Fibroblast of lung (primary cell): ENCODE data around the gene PSMG3. TPM values are rescaled to one million over a fixed set of nuclear protein-coding genes. Genes with fewer than 3 reads are reported as not detected.

ENCODE experiments used
- DNase-seq, 2 donors: peaks; one replicate each; pipeline versions ENCODE4 v3.0.0 to v3.0.0-alpha.2; 2010; ENCODE audit warnings: low read depth in 2 of 2
- H2AFZ ChIP-seq: 2 replicates; pipeline ENCODE4 v1.5.1; 2012; ENCODE audit warnings: low read length, control low read depth, inconsistent platforms
- H3K27ac ChIP-seq: 2 replicates; pipeline ENCODE4 v1.5.1; 2011; ENCODE audit warnings: low read length, control low read depth; ENCODE audit not compliant: insufficient read depth
- H3K27me3 ChIP-seq: 2 replicates; pipeline ENCODE4 v1.5.1; 2011; ENCODE audit warnings: mild to moderate bottlenecking, low read length; ENCODE audit not compliant: control insufficient read depth, insufficient read depth
- H3K36me3 ChIP-seq: 2 replicates; pipeline ENCODE4 v1.5.1; 2011; ENCODE audit warnings: low read length; ENCODE audit not compliant: control insufficient read depth, insufficient read depth
- H3K4me1 ChIP-seq: 2 replicates; pipeline ENCODE4 v1.5.1; 2011; ENCODE audit warnings: low read length; ENCODE audit not compliant: control insufficient read depth, insufficient read depth; ENCODE audit errors: extremely low read depth
- H3K4me2 ChIP-seq: 2 replicates; pipeline ENCODE4 v1.5.1; 2011; ENCODE audit warnings: low read length, control low read depth; ENCODE audit not compliant: insufficient read depth; ENCODE audit errors: extremely low read depth
- H3K4me3 ChIP-seq, 4 experiments: fragments of 200-600 bp in 1 of 4; sonication (generic) in 1 of 4; replicated peaks in 1 of 4; 2 replicates each; pipeline ENCODE4 v1.5.1; 2011 to 2016; ENCODE audit warnings: low read length in 4 of 4, low read depth in 3 of 4, mild to moderate bottlenecking in 3 of 4, control low read depth in 2 of 4, inconsistent platforms in 1 of 4, mixed read lengths in 1 of 4; ENCODE audit not compliant: insufficient read depth in 1 of 4; ENCODE audit errors: control extremely low read depth in 1 of 4
- H3K79me2 ChIP-seq: 2 replicates; pipeline ENCODE4 v1.5.1; 2012; ENCODE audit warnings: mild to moderate bottlenecking, low read length, inconsistent platforms; ENCODE audit not compliant: control insufficient read depth, insufficient read depth
- H3K9ac ChIP-seq: 2 replicates; pipeline ENCODE4 v1.5.1; 2011; ENCODE audit warnings: mild to moderate bottlenecking, low read length, control low read depth; ENCODE audit not compliant: insufficient read depth
- H3K9me3 ChIP-seq: 2 replicates; pipeline ENCODE4 v1.5.1; 2012; ENCODE audit warnings: low read depth, low read length; ENCODE audit not compliant: control insufficient read depth, insufficient read depth
- H4K20me1 ChIP-seq: 2 replicates; pipeline ENCODE4 v1.5.1; 2011; ENCODE audit warnings: low read length; ENCODE audit not compliant: control insufficient read depth, insufficient read depth; ENCODE audit errors: extremely low read depth
- CTCF ChIP-seq, 2 donors: IDR thresholded peaks in 1 of 2; conservative IDR thresholded peaks in 1 of 2; 1 replicate in 1 of 2; 2 replicates in 1 of 2; pipeline ENCODE4 v1.5.1; 2011 to 2012; ENCODE audit warnings: low read length in 2 of 2, control low read depth in 1 of 2, inconsistent platforms in 1 of 2, low read depth in 1 of 2, mild to moderate bottlenecking in 1 of 2
- EZH2 ChIP-seq: IDR thresholded peaks from 2 replicates; pipeline ENCODE4 v1.5.1; 2012; ENCODE audit warnings: low read length, control low read depth, mild to moderate bottlenecking; ENCODE audit errors: missing control alignments
- polyA plus RNA-seq, 2 donors: library from polyadenylated mRNA; depleted of rRNA in 1 of 2; stranded (reverse) in 1 of 2; unstranded in 1 of 2; fragments of >200 nt; gene quantifications; 2 replicates each; pipeline ENCODE4 v1.2.1, GENCODE V29; 2011 to 2012; ENCODE audit warnings: missing spikeins in 1 of 2
- total RNA-seq: library from RNA; depleted of rRNA; stranded (reverse); fragments of >200 nt; gene quantifications from 2 replicates; pipeline ENCODE4 v1.2.1, GENCODE V29; 2014

PSMG3 gene
- total and polyA plus RNA-seq, 2 donors (not counting 1 experiment from before 2014, with no cell fraction given): 19.3 to 24.6 TPM

GRCh38 chr7:1558841-1559625 is 10.8 kb downstream of the PSMG3 start:
- no peak for DNase-seq
- Histone ChIP-seq H2AFZ (no peak overlapping the region), H3K27me3 (no peaks in the 10 kb centered on the region), H3K36me3 (no peaks in the 10 kb centered on the region), H3K9ac (no peak overlapping the region), H3K27ac (no peak overlapping the region), H3K4me2 (no peak overlapping the region), H3K4me3 (no peak overlapping the region), H3K4me1 (peaks cover 12% of the 10 kb centered on the region), H3K79me2 (no peaks in the 10 kb centered on the region), H4K20me1 (no peaks in the 10 kb centered on the region), H3K9me3 (no peaks in the 10 kb centered on the region)
- no peak for TF ChIP-seq EZH2
- TF ChIP-seq CTCF (conservative IDR thresholded peaks at IDR 0.05 in 1 of 2, IDR thresholded peaks at IDR 0.05 in 1 of 2; ENCODE audit: low read depth in 1 of 2, low read length in 2 of 2): no peak

- no peaks in the 10 kb centered on the region for H4K20me1 ChIP-seq
- no peaks in the 10 kb centered on the region for H3K36me3 ChIP-seq
- no peak for DNase-seq
- H2AFZ ChIP-seq: no peak overlapping the region
- H3K9me3 ChIP-seq: no peaks in the 10 kb centered on the region
- H3K79me2 ChIP-seq: no peaks in the 10 kb centered on the region
- no peak overlapping the region for H3K4me3 ChIP-seq
- H3K27me3 ChIP-seq: no peaks in the 10 kb centered on the region
- peaks cover 12% of the 10 kb centered on the region for H3K4me1 ChIP-seq
- TF ChIP-seq EZH2 (no peak), CTCF (conservative IDR thresholded peaks at IDR 0.05 in 1 of 2, IDR thresholded peaks at IDR 0.05 in 1 of 2; ENCODE audit: low read depth in 1 of 2, low read length in 2 of 2) (peak in 1 of 2 donors; percentile 1)
- H3K4me2 ChIP-seq: no peak overlapping the region
- no peak overlapping the region for H3K9ac ChIP-seq
- no peak overlapping the region for H3K27ac ChIP-seq
These were observed 11.5 kb downstream of the PSMG3 start for GRCh38 chr7:1558181-1558811.

- Histone ChIP-seq H3K79me2 (no peaks in the 10 kb centered on the region), H4K20me1 (no peaks in the 10 kb centered on the region), H3K27me3 (no peaks in the 10 kb centered on the region), H3K9ac (no peak overlapping the region), H3K36me3 (no peaks in the 10 kb centered on the region), H3K9me3 (no peaks in the 10 kb centered on the region), H3K27ac (no peak overlapping the region), H3K4me1 (peaks cover 12% of the 10 kb centered on the region), H3K4me3 (no peak overlapping the region), H3K4me2 (no peak overlapping the region), H2AFZ (no peak overlapping the region)
- DNase-seq: no peak
- TF ChIP-seq CTCF (conservative IDR thresholded peaks at IDR 0.05 in 1 of 2, IDR thresholded peaks at IDR 0.05 in 1 of 2; ENCODE audit: low read depth in 1 of 2, low read length in 2 of 2) (no peak), EZH2 (no peak)
These were observed 12.1 kb downstream of the PSMG3 start for GRCh38 chr7:1557771-1558170.
